Upper lobe of right lung (tissue), 1 donor: ENCODE data around the gene KLF5. TPM values are rescaled to one million over a fixed set of nuclear protein-coding genes. Genes with fewer than 3 reads are reported as not detected.

Experiments used
- ATAC-seq: fragments of 200-7000 bp; cut with Tn5 transposase; one replicate; pipeline ENCODE4 v1.9.1; 2020; ENCODE audit warnings: mild to moderate bottlenecking, moderate library complexity
- DNase-seq: peaks from one replicate; pipeline ENCODE4 v3.0.0-alpha.2; 2020
- H3K27ac ChIP-seq: fragments of 200-600 bp; one replicate; pipeline ENCODE4 v1.8.0; 2022
- H3K27me3 ChIP-seq: fragments of 200-600 bp; one replicate; pipeline ENCODE4 v1.8.0; 2022; ENCODE audit warnings: mild to moderate bottlenecking
- H3K36me3 ChIP-seq: fragments of 200-600 bp; one replicate; pipeline ENCODE4 v1.8.0; 2022
- H3K4me1 ChIP-seq: fragments of 200-600 bp; one replicate; pipeline ENCODE4 v1.8.0; 2022
- H3K4me3 ChIP-seq: fragments of 200-600 bp; one replicate; pipeline ENCODE4 v1.8.0; 2022; ENCODE audit warnings: mild to moderate bottlenecking
- H3K9me3 ChIP-seq: fragments of 200-600 bp; one replicate; pipeline ENCODE4 v1.8.0; 2022
- CTCF ChIP-seq: fragments of 200-600 bp; IDR thresholded peaks from one replicate; pipeline ENCODE4 v1.8.0; 2022; ENCODE audit warnings: antibody characterized with exemption
- intact Hi-C: fragments of 100-400 bp; cut with DNase I; formaldehyde crosslinking; loops from one replicate; pipeline ENCODE4 v1.11.0; 2022
- long read RNA-seq: library from polyadenylated mRNA; unstranded; transcript quantifications from one replicate; pipeline ENCODE4 v2.0.0, GENCODE V29; 2021
- total RNA-seq: library from RNA; stranded (reverse); fragmentation: NEBNext Ultra II Directional; extraction: Animal tissue kit (Norgen Biotek cat#: 25700); gene quantifications from one replicate; pipeline ENCODE4 v1.2.1, GENCODE V29; 2021
- donor health status: DM: no; HTN: yes; CAD: no; lungs with severe emphysema.

KLF5 gene
- 53.7 TPM for total RNA-seq
- long read RNA-seq, transcript KLF5-201 (4 exons, 3,566 nt) = major isoform, 18 of 24 reads
- long read RNA-seq, partial matches to known transcripts = 2 of 24 reads
- long read RNA-seq, other reads (novel, unspliced or antisense) = 4 of 24 reads

- TF ChIP-seq CTCF = no peak
- Histone ChIP-seq H3K9me3 (no peaks in the 10 kb centered on the region), H3K4me1 (peaks cover 5% of the 10 kb centered on the region), H3K4me3 (peak within 1 kb of the TSS; percentile 73), H3K27ac (peak within 1 kb of the TSS; percentile 84), H3K27me3 (peaks cover 26% of the 10 kb centered on the region), H3K36me3 (no peaks in the 10 kb centered on the region)
- peak; percentile 97 for ATAC-seq
- peak; percentile 99 for DNase-seq
- intact Hi-C loops = no loop called here
Observed at GRCh38 chr13:73058736-73059459, at the start of gene KLF5. TSS of gene KLF5 (plus strand) at chr13:73059005. CDS start at chr13:73059328, 323 bp downstream.

GRCh38 chr13:73011751-73012150, 47.1 kb upstream of the KLF5 start:
- H3K36me3 ChIP-seq = peaks cover 8% of the 10 kb centered on the region
- no peaks in the 10 kb centered on the region for H3K9me3 ChIP-seq
- TF ChIP-seq CTCF = no peak
- no peak for ATAC-seq
- H3K27ac ChIP-seq = no peak overlapping the region
- intact Hi-C loops = no loop called here
- H3K4me3 ChIP-seq = no peak overlapping the region
- H3K27me3 ChIP-seq = no peaks in the 10 kb centered on the region
- no peak for DNase-seq
- no peaks in the 10 kb centered on the region for H3K4me1 ChIP-seq

- peaks cover 5% of the 10 kb centered on the region for H3K36me3 ChIP-seq
- no peaks in the 10 kb centered on the region for H3K4me1 ChIP-seq
- ATAC-seq (no peak), DNase-seq (no peak)
- no peaks in the 10 kb centered on the region for H3K9me3 ChIP-seq
- H3K27ac ChIP-seq = no peak overlapping the region
- TF ChIP-seq CTCF = no peak
- no peak overlapping the region for H3K4me3 ChIP-seq
- H3K27me3 ChIP-seq = no peaks in the 10 kb centered on the region
- intact Hi-C loops = no loop called here
Observed at GRCh38 chr13:73015805-73016204, 43.0 kb upstream of the KLF5 start.

GRCh38 chr13:73018336-73018735, 40.5 kb upstream of the KLF5 start:
- no peak overlapping the region for H3K27ac ChIP-seq
- no peak overlapping the region for H3K4me3 ChIP-seq
- ATAC-seq (no peak), DNase-seq (no peak)
- intact Hi-C loops = no loop called here
- H3K4me1 ChIP-seq = no peaks in the 10 kb centered on the region
- peaks cover 5% of the 10 kb centered on the region for H3K36me3 ChIP-seq
- no peak for TF ChIP-seq CTCF
- H3K9me3 ChIP-seq = no peaks in the 10 kb centered on the region
- no peaks in the 10 kb centered on the region for H3K27me3 ChIP-seq

- no peak overlapping the region for H3K27ac ChIP-seq
- no peak for DNase-seq
- ATAC-seq = peak; percentile 41
- no peak overlapping the region for H3K4me3 ChIP-seq
- H3K36me3 ChIP-seq = no peaks in the 10 kb centered on the region
- H3K27me3 ChIP-seq = no peaks in the 10 kb centered on the region
- no peaks in the 10 kb centered on the region for H3K4me1 ChIP-seq
- H3K9me3 ChIP-seq = no peaks in the 10 kb centered on the region
- intact Hi-C loops = no loop called here
- no peak for TF ChIP-seq CTCF
Observed at GRCh38 chr13:73025217-73026012, 33.4 kb upstream of the KLF5 start.
